K562 (cell line): ENCODE measurements around the gene ACP1. TPM values are rescaled to one million over a fixed set of nuclear protein-coding genes. Genes with fewer than 3 reads are reported as not detected.

Experiments
- ATAC-seq: fragments of 200-7000 bp; cut with Tn5 transposase; 3 replicates; pipeline ENCODE4 v1.9.1; 2020; ENCODE audit warnings: moderate library complexity
- BruUV-seq: library from RNA; stranded (reverse); fragments of 400-500 nt; replicated peaks from 2 replicates; lab custom pipeline; 2021; lab: Mats Ljungman, UMichigan
- CTCF ChIA-PET: fragments of 300-600 bp; formaldehyde crosslinking; extraction: SDS; loops from one replicate; lab custom pipeline; 2021; ENCODE audit warnings: low intra/inter-chr PET ratio; lab: Yijun Ruan, JAX
- POLR2A ChIA-PET: fragments of 300-600, 350-650 bp; sonication (Branson Sonifier 250); formaldehyde crosslinking; extraction: SDS; loops from one replicate; lab custom pipeline; 2021; ENCODE audit warnings: antibody characterized with exemption, inconsistent platforms; lab: Yijun Ruan, JAX
- DNase-seq, 4 experiments: peaks; one replicate each; pipeline versions ENCODE4 v3.0.0 to v3.0.0-alpha.2; 2011 to 2018; ENCODE audit warnings: low spot score in 3 of 4, mixed read lengths in 3 of 4; ENCODE audit errors: extremely low read depth in 1 of 4
- FAIRE-seq: peaks from 2 replicates; lab custom pipeline; 2011; peaks lifted over from hg19 to GRCh38; lab: Jason Lieb, UNC
- H2AFZ ChIP-seq: 2 replicates; pipeline ENCODE4 v1.6.0; 2011; ENCODE audit warnings: low read depth, low read length, control low read depth, inconsistent platforms
- H3K27ac ChIP-seq: fragments of 200-600 bp; 3 replicates; pipeline ENCODE4 v1.8.0; 2011; ENCODE audit warnings: low read depth, mild to moderate bottlenecking, control low read depth, inconsistent platforms, low read length, moderate library complexity, mixed read lengths; ENCODE audit errors: extremely low read depth
- H3K27me3 ChIP-seq, 2 experiments: fragments of 300-600 bp in 1 of 2; 2 replicates in 1 of 2; 3 replicates in 1 of 2; pipeline versions ENCODE4 v1.6.0 to v1.8.0; 2011; ENCODE audit warnings: inconsistent platforms in 2 of 2, low read length in 2 of 2, mild to moderate bottlenecking in 1 of 2, mixed read lengths in 1 of 2, moderate library complexity in 1 of 2; ENCODE audit not compliant: control insufficient read depth in 2 of 2, insufficient read depth in 2 of 2
- H3K36me3 ChIP-seq: fragments of 300-600 bp; 3 replicates; pipeline ENCODE4 v1.8.0; 2011; ENCODE audit warnings: mild to moderate bottlenecking, low read length, inconsistent platforms; ENCODE audit not compliant: control insufficient read depth, insufficient read depth
- H3K4me1 ChIP-seq, 2 experiments: fragments of 200-600 bp in 1 of 2; replicated peaks in 1 of 2; 2 replicates in 1 of 2; 3 replicates in 1 of 2; pipeline versions ENCODE4 v1.5.1 to v1.8.0; 2011; ENCODE audit warnings: inconsistent platforms in 2 of 2, low read length in 2 of 2, mild to moderate bottlenecking in 1 of 2, mixed read lengths in 1 of 2, moderate library complexity in 1 of 2; ENCODE audit not compliant: control insufficient read depth in 2 of 2, insufficient read depth in 2 of 2
- H3K4me2 ChIP-seq: 2 replicates; pipeline ENCODE4 v1.6.1; 2011; ENCODE audit warnings: low read length, control low read depth, inconsistent platforms, mixed read lengths; ENCODE audit not compliant: insufficient read depth
- H3K4me3 ChIP-seq: fragments of 200-600 bp; sonication (generic), shearing (Covaris generic); 2 replicates; pipeline ENCODE4 v1.5.1; 2016; ENCODE audit warnings: control low read depth, inconsistent platforms
- H3K79me2 ChIP-seq: fragments of 200-600 bp; 3 replicates; pipeline ENCODE4 v1.8.0; 2011; ENCODE audit warnings: low read length, inconsistent platforms; ENCODE audit not compliant: control insufficient read depth, insufficient read depth
- H3K9ac ChIP-seq, 2 experiments: 2 replicates each; pipeline versions ENCODE4 v1.6.0 to v1.6.1; 2011; ENCODE audit warnings: low read depth in 2 of 2, low read length in 2 of 2, control low read depth in 1 of 2, inconsistent platforms in 1 of 2, mild to moderate bottlenecking in 1 of 2, mixed read lengths in 1 of 2; ENCODE audit not compliant: insufficient read depth in 1 of 2
- H3K9me1 ChIP-seq: one replicate; pipeline ENCODE4 v1.6.0; 2011; ENCODE audit warnings: inconsistent platforms, mild to moderate bottlenecking, low read length, moderate library complexity; ENCODE audit not compliant: control insufficient read depth, insufficient read depth
- H3K9me3 ChIP-seq: replicated peaks from 2 replicates; pipeline ENCODE4 v1.5.1; 2011; ENCODE audit warnings: low read depth, low read length, inconsistent platforms; ENCODE audit not compliant: control insufficient read depth, insufficient read depth
- H4K20me1 ChIP-seq: replicated peaks from 2 replicates; pipeline ENCODE4 v1.6.1; 2011; ENCODE audit warnings: low read length, inconsistent platforms, mixed read lengths; ENCODE audit not compliant: control insufficient read depth, insufficient read depth
- ARID1B ChIP-seq: fragments of 450-650 bp; IDR thresholded peaks from 2 replicates; pipeline ENCODE4 v1.6.1; 2016; ENCODE audit warnings: antibody characterized with exemption, mild to moderate bottlenecking, inconsistent platforms
- CC2D1A ChIP-seq: fragments of 450-650 bp; IDR thresholded peaks from 2 replicates; pipeline ENCODE4 v1.6.1; 2017; ENCODE audit warnings: mild to moderate bottlenecking
- NCOA2 ChIP-seq, 2 experiments: fragments of 450-650 bp; IDR thresholded peaks; 2 replicates each; pipeline ENCODE4 v1.6.1; 2018; ENCODE audit warnings: mild to moderate bottlenecking in 2 of 2, moderate library complexity in 1 of 2; ENCODE audit not compliant: partially characterized antibody in 2 of 2
- POLR2H ChIP-seq: IDR thresholded peaks from 2 replicates; pipeline ENCODE4 v1.6.1; 2016; ENCODE audit warnings: missing genetic modification characterization, low read depth, mild to moderate bottlenecking, control low read depth, missing compliant biosample characterization, moderate library complexity
- PRPF4 ChIP-seq: fragments of 200-400 bp; formaldehyde crosslinking; IDR thresholded peaks from one replicate; pipeline ENCODE4 v1.6.1; 2017; ENCODE audit warnings: low read length, low read depth, mild to moderate bottlenecking; ENCODE audit not compliant: insufficient read depth, poor library complexity, severe bottlenecking
- RFX1 ChIP-seq: fragments of 450-650 bp; IDR thresholded peaks from 2 replicates; pipeline ENCODE4 v1.6.1; 2016; ENCODE audit warnings: mild to moderate bottlenecking, moderate library complexity
- SAFB ChIP-seq: fragments of 200-400 bp; formaldehyde crosslinking; IDR thresholded peaks from 2 replicates; pipeline ENCODE4 v1.6.1; 2017; ENCODE audit warnings: low read depth, low read length, borderline replicate concordance
- SOX6 ChIP-seq: fragments of 450-650 bp; IDR thresholded peaks from 2 replicates; pipeline ENCODE4 v1.6.1; 2014; ENCODE audit warnings: mild to moderate bottlenecking
- TAF1 ChIP-seq: IDR thresholded peaks from 2 replicates; pipeline ENCODE4 v1.6.1; 2011; ENCODE audit warnings: mild to moderate bottlenecking, low read length, moderate library complexity; ENCODE audit not compliant: insufficient read depth, control insufficient read depth, severe bottlenecking; ENCODE audit errors: extremely low read depth
- TBL1XR1 ChIP-seq, 2 experiments: IDR thresholded peaks; 2 replicates each; pipeline ENCODE4 v1.6.1; 2012; ENCODE audit warnings: improper control_type of control experiment in 2 of 2, low read length in 2 of 2, mild to moderate bottlenecking in 1 of 2
- TRIM24 ChIP-seq, 2 experiments: fragments of 450-650 bp; IDR thresholded peaks; 2 replicates each; pipeline ENCODE4 v1.6.1; 2016
- ZNF263 ChIP-seq: sonication (generic); formaldehyde crosslinking; IDR thresholded peaks from 2 replicates; pipeline ENCODE4 v1.8.0; 2022; ENCODE audit warnings: mild to moderate bottlenecking, missing genetic modification reagents, borderline replicate concordance
- ZNF274 ChIP-seq: IDR thresholded peaks from 2 replicates; pipeline ENCODE4 v1.6.1; 2011; ENCODE audit warnings: low read depth, mild to moderate bottlenecking, low read length, moderate library complexity, borderline replicate concordance
- ZNF449 ChIP-seq: fragments of 250-450 bp; sonication (Bioruptor Pico); IDR thresholded peaks from 2 replicates; pipeline ENCODE4 v1.8.0; 2022; ENCODE audit warnings: moderate library complexity, mild to moderate bottlenecking, inconsistent platforms
- ZNF766 ChIP-seq: fragments of 200-800 bp; sonication (Bioruptor generic); conservative IDR thresholded peaks from 2 replicates; pipeline ENCODE4 v1.6.1; 2016; ENCODE audit warnings: missing genetic modification characterization, missing compliant biosample characterization
- ZNF778 ChIP-seq: fragments of 450-650 bp; formaldehyde crosslinking; IDR thresholded peaks from 2 replicates; pipeline ENCODE4 v1.4.0; 2020; ENCODE audit warnings: mild to moderate bottlenecking, moderate library complexity
- WGBS: fragments of 100-300 bp; shearing (Covaris generic); methylation state at CpG from one replicate; pipeline ENCODE4 v1.1.6; 2016; ENCODE audit warnings: low coverage, mixed read lengths; ENCODE audit not compliant: insufficient coverage; ENCODE audit errors: missing lambda C conversion rate; 5-methylcytosine and 5-hydroxymethylcytosine counted together
- in situ Hi-C: fragments of 300-500 bp; cut with MboI; formaldehyde crosslinking; loops from 4 replicates; pipeline ENCODE4 v1.15.0; 2018; ENCODE audit warnings: inconsistent platforms, mixed read lengths
- intact Hi-C: fragments of 100-400 bp; cut with micrococcal nuclease; formaldehyde crosslinking; loops from 2 replicates; pipeline ENCODE4 v1.14.2; 2022
- polyA plus RNA-seq, 8 experiments: library from polyadenylated mRNA; depleted of rRNA in 4 of 8; stranded (reverse) in 5 of 8; unstranded in 3 of 8; fragments of >200 nt; fragmentation: Nextera tagmentation in 2 of 8; fragmentation: Illumina TruSeq in 1 of 8; extraction: Ambion mirVana in 2 of 8; extraction: Trizol in 1 of 8; gene quantifications; 2 replicates each; pipeline versions ENCODE4 v1.2.1 to v1.2.3, GENCODE V29; 2011 to 2014; ENCODE audit warnings: inconsistent platforms in 1 of 8, missing spikeins in 1 of 8
- total RNA-seq, 7 experiments: library from RNA; depleted of rRNA in 6 of 7; stranded (reverse); fragments of >200 nt in 6 of 7; fragmentation: Illumina TruSeq in 2 of 7; extraction: Trizol in 2 of 7; gene quantifications; 2 replicates each; pipeline versions ENCODE4 v1.2.1 to v1.2.3, GENCODE V29; 2011 to 2021; ENCODE audit warnings: low replicate concordance in 1 of 7
- TF ChIP-seq, protein P1 (sequence below): IDR thresholded peaks from 3 replicates; pipeline ENCODE4 v1.6.1; 2011; ENCODE audit warnings: borderline replicate concordance, mild to moderate bottlenecking; ENCODE audit not compliant: insufficient read length, insufficient read depth
- TF ChIP-seq, protein P2 (sequence below): fragments of 250-450 bp; sonication (Bioruptor Pico); IDR thresholded peaks from 2 replicates; pipeline ENCODE4 v1.5.0; 2021

The ACP1 gene
- total and polyA plus RNA-seq, 9 of the 15 experiments (the other 6 are each of a cell fraction or from before 2014, with no cell fraction given) = 139 to 493 (median 189) TPM

DNA sequence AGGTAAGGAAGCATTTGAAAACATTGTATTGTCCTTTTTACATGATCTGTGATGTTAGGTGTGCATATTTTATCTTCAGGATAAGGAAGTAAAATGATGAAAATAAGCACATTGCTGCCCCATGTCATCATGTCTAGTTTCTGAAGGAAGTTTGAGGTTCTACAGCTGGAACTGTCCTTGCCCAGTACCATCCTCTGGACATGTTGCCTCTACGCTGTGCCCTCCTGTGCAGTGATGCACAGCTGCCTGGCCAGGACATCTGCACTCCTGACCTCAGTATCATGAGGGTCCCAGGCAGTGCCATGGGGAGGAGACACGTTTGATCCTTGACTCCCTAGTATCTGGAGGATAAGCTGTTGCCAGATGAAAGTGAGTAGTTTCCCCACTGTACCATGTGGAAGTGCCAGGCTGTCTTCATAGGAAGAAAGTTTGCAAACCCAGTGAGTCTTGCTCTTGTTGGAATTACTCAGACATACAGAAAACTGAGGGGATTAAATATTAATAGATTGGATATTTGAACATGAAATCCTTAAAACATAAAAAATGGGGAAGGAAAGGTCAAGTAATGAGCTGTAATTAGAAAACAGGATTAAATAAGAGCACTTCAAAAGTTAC lies 13.7 kb downstream of the ACP1 start (continued):
- TF ChIP-seq TRIM24 (IDR thresholded peaks at IDR 0.05) = no peak

- peaks cover 6% of the 10 kb centered on the region for H4K20me1 ChIP-seq
- intact Hi-C loops = no loop called here
- FAIRE-seq (no peak), ATAC-seq (no peak), DNase-seq (no peak)
- no peak overlapping the region for H3K9ac ChIP-seq
- H3K27me3 ChIP-seq = no peaks in the 10 kb centered on the region
- WGBS = 89% methylated on average over 4 of the region's 4 CpGs
- peaks cover 85% of the 10 kb centered on the region for H3K36me3 ChIP-seq
- H3K4me3 ChIP-seq = no peak overlapping the region
- H3K4me1 ChIP-seq = no peaks in the 10 kb centered on the region
- H3K4me2 ChIP-seq = no peak overlapping the region
- CTCF ChIA-PET = no interaction called here
- no TSS peak for BruUV-seq
- no peaks in the 10 kb centered on the region for H3K9me1 ChIP-seq
- peaks cover 25% of the 10 kb centered on the region for H3K79me2 ChIP-seq
- H2AFZ ChIP-seq = no peak overlapping the region
- no peaks in the 10 kb centered on the region; the same call in 1 of the 2 replicates for H3K9me3 ChIP-seq
- in situ Hi-C loops = no loop called here
- POLR2A ChIA-PET = no interaction called here
- no peak overlapping the region for H3K27ac ChIP-seq
- TF ChIP-seq, protein P1, sequence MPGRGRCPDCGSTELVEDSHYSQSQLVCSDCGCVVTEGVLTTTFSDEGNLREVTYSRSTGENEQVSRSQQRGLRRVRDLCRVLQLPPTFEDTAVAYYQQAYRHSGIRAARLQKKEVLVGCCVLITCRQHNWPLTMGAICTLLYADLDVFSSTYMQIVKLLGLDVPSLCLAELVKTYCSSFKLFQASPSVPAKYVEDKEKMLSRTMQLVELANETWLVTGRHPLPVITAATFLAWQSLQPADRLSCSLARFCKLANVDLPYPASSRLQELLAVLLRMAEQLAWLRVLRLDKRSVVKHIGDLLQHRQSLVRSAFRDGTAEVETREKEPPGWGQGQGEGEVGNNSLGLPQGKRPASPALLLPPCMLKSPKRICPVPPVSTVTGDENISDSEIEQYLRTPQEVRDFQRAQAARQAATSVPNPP = no peak
- no peak for TF ChIP-seq CC2D1A
- no peak for TF ChIP-seq PRPF4
- TF ChIP-seq POLR2H (tag) = no peak
- no peak for TF ChIP-seq TAF1
- no peak for TF ChIP-seq RFX1
- TF ChIP-seq, protein P2, sequence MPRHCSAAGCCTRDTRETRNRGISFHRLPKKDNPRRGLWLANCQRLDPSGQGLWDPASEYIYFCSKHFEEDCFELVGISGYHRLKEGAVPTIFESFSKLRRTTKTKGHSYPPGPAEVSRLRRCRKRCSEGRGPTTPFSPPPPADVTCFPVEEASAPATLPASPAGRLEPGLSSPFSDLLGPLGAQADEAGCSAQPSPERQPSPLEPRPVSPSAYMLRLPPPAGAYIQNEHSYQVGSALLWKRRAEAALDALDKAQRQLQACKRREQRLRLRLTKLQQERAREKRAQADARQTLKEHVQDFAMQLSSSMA = no peak
- TF ChIP-seq ZNF766 = no peak
- TF ChIP-seq ZNF449 (CRISPR knock-in tag) = no peak
- no peak for TF ChIP-seq ARID1B
- TF ChIP-seq ZNF274 = no peak
- TF ChIP-seq ZNF778 (CRISPR knock-in tag) = no peak
- no peak for TF ChIP-seq NCOA2 (IDR thresholded peaks at IDR 0.05; ENCODE audit: partially characterized antibody in 2 of 2)
- TF ChIP-seq SAFB = no peak
- no peak for TF ChIP-seq ZNF263
- TF ChIP-seq TBL1XR1 (IDR thresholded peaks at IDR 0.05; ENCODE audit: low read length in 2 of 2) = no peak
- no peak for TF ChIP-seq SOX6
Observed at GRCh38 chr2:278927-279320, 14.2 kb downstream of the ACP1 start.
